GM19455 (cell line): ENCODE measurements around the gene CFAP54.
A peak's percentile ranks its signal among the peaks of the same experiment; 100 is the strongest.
"Not testable (repeated sequence)": the region's sequence is repeated elsewhere in the genome, so short reads cannot be mapped to it uniquely, and the experiment has no call there.

Source experiments
- ATAC-seq: cut with Tn5 transposase; IDR thresholded peaks from one replicate; pipeline ENCODE4 v1.9.1; 2021; ENCODE audit not compliant: unreplicated experiment

The CFAP54 gene

DNA sequence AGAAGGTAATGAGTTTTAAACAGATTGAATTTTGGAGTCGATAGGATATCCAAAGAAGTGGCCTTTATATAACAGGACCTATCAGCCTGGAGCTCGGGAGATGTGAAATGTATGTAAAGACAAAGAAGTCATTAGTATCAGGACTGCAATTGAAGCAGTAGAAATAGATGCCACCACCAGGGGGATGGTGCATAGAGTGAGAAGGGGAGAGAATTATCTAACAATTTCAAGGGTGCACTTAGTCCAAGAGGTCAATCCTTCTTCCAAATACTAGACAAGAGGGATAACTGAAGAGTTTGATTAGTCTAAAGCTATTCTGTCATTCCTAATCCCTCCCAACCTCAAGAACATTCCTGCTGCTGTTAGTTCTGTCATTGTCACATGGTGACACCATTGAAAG lies 127.8 kb downstream of the CFAP54 start:
- ATAC-seq, result no peak

DNA sequence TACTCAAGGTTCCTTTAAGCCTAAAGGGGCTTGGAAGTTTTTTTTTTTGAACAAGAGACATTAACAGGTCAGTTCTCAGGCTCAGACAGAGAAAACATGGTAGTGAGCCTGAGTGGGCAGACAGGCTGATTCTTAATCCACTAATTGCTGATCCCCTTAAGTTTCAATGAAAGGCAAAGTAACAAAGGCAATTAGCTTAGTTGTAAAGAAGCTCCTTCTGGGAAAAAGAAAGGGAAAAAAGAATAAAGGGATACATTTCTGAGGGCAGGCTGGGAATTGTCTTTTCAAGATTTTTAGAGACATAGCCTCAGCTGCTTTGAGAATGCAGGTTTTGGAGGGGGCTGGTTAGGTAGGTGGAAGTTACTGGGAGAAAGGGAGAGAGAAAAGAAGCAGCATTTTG lies 133.8 kb downstream of the CFAP54 start:
- ATAC-seq, result no peak

- no peak for ATAC-seq
Observed at GRCh38 chr12:96623656-96624217, 134.4 kb downstream of the CFAP54 start.

DNA sequence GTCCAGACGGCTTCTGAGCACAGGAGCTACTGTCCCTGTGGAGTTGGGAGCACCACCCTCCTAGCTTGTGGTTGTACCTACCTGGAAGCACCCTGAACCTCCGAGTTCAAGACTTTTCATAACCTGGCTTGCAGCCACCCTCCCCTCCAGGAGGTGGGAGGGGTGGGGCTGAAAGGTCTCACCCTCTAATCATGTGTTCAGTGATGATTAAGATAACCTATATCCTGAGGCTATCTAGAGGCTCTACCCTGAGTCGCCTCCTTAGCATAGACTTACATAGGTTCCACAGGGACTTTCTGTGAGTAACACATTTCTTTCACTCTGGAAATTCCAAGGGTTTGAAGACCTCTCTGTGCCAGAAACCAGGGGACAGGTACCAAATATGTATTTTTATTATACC lies 146.5 kb downstream of the CFAP54 start:
- no peak for ATAC-seq

GRCh38 chr12:96636895-96637294 lies 147.5 kb downstream of the CFAP54 start:
- ATAC-seq, result no peak

GRCh38 chr12:96648923-96649322 lies 159.5 kb downstream of the CFAP54 start:
- ATAC-seq, result no peak

GRCh38 chr12:96652870-96653269 lies 163.5 kb downstream of the CFAP54 start:
- no peak for ATAC-seq

- no peak for ATAC-seq
Observed at GRCh38 chr12:96658075-96658474, 168.7 kb downstream of the CFAP54 start.

- no peak for ATAC-seq
Observed at GRCh38 chr12:96669786-96670185, 180.4 kb downstream of the CFAP54 start.

- no peak for ATAC-seq
Observed at GRCh38 chr12:96670334-96670899, 181.0 kb downstream of the CFAP54 start.

- ATAC-seq, result not testable (repeated sequence)
Observed at GRCh38 chr12:96675519-96675918, 186.1 kb downstream of the CFAP54 start.

DNA sequence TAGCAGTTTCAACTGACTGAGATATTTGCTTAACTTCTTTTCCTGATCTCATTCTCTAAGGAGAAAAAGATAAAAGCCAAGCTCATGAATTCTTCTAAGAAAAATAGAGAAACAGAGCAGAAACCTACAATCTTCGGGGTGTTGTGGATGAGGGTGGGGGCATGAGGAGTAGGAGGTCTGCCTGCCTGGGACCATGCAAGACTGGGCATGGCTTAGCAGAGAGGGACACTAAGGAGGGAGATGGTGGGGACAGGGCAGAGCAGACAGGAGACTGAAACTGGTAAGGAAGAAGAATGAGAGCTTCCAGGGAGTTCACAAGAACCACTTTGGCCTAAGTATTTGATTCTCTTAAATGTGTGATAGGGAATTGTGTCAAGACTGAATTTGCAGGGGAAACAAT lies 188.0 kb downstream of the CFAP54 start:
- ATAC-seq, result no peak

DNA sequence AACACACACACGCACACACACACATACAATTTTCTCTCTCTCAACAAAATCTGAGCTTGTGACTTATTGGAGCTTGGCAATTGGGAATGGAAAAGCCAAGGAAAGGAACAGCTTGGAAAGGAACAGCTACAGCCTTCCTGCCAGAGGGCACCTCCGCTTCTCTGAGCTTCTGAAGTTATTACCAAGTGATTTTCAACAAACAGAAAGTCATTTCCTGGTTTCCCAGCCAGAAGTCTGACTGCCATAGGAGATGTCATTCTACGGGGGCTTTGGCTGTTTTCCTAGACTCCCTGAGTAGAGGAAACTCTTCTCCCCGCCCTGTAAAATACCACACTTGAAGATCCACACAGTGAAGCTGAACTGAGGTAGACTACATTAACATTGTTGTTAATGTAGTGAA lies 198.3 kb downstream of the CFAP54 start:
- ATAC-seq, result no peak

DNA sequence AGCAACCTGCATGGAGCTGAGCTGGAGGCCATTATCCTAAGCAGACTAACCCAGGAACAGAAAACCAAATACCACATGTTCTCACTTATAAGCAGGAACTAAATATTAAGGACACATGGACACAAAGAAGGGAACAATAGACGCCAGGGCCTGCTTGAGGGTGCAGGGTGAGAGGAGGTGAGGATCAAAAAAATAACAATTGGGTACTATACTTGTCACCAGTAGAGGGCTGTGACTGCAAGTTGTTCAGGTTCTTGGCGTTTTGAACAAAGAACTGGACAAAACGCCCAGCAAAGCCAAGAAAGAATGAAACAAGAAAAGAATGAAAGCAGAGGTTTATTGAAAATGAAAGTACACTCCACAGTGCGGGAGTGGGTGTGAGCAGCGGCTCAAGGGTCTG lies 209.1 kb downstream of the CFAP54 start:
- ATAC-seq, result no peak

DNA sequence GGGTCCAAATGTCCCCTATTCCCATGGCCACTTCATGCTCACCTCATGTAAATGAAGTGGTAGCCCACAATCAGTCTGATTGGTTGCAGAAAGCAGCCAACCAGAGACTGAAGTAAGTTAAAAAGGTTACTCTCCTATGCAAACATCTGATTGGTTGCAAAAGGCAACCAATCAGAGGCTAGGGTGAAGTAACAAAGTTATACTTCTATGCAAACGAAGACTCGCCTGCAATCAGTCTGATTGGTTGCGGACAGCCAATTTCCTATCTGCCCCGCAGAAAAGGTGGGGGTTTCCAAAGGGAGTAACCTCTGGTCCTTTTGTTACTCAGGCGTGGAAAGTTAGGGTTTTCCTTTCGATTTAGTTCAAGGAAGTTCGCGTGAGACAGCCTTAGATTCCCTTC lies 209.6 kb downstream of the CFAP54 start:
- no peak for ATAC-seq

GRCh38 chr12:96701856-96702255 lies 212.5 kb downstream of the CFAP54 start:
- no peak for ATAC-seq

- ATAC-seq, result no peak
Observed at GRCh38 chr12:96710127-96710745, 220.9 kb downstream of the CFAP54 start.

- no peak for ATAC-seq
Observed at GRCh38 chr12:96711364-96711763, 222.0 kb downstream of the CFAP54 start.

DNA sequence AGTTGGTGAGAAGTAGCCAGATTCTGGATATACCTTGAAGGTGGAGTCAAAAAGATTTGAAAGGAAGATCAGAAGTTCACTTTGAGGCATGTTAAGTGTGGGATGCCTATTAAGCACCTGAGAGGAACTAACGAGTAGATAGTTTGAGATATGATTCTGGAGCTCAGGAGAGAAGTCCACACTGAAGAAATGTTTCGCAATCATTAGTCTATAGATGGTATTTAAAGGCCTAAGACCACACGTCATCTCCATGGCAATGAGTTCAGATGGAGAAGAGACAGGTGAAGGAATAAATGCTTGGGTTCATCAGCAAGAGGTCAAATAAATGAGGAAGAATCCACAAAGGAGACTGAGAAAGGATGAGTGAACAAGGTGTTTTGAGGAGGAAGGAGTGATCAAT lies 224.8 kb downstream of the CFAP54 start:
- ATAC-seq, result no peak

DNA sequence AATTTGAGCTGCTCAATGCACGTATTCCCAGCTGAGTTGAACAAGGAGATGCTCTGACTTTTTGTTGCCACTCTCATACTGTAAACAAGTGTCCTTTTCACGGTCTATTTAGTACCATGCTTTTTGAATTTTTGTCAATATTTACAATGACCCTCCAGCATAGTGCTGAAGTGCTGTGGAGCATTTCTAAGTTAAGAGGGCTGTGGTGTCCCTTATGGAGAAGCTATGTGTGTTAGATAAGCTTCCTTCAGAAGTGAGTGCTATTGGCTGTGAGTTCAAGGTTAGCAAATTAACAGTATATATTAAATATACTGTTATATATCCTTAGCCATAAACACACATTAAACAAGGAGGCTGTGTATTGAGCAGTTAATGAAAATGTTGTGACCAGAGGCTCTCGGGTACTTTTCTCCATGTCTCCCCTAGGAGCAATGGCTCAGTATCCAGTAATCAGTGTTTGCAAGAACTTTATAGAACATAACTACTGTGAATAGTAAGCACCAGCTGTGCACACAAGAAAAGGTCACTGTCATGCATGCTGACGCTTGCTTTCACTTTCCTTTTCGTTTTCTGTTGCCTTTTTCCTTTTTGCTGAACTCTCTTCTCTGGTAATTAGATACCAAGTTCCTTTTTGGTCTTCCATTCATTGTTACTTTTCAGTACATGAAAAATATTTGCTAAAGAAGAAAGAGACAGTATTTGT lies 230.4 kb downstream of the CFAP54 start:
- ATAC-seq, result peak; percentile 96

- peak; percentile 59 for ATAC-seq
Observed at GRCh38 chr12:96720363-96720705, 231.0 kb downstream of the CFAP54 start.

DNA sequence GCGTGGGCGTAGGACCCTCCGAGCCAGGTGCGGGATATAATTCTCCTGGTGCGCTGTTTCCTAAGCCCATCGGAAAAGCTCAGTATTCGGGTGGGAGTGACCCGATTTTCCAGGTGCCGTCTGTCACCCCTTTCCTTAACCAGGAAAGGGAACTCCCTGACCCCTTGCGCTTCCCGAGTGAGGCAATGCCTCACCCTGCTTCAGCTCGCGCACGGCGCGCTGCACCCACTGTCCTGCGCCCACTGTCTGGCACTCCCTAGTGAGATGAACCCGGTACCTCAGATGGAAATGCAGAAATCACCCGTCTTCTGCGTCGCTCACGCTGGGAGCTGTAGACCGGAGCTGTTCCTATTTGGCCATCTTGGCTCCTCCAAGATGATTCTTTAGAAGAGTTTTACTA lies 240.1 kb downstream of the CFAP54 start:
- ATAC-seq, result not testable (repeated sequence)
